GM18951 (cell line): Measurements from ENCODE around the gene PRKCZ.

Experiments used
- POLR2A ChIP-seq: IDR thresholded peaks from 4 replicates; pipeline ENCODE4 v1.6.1; 2011; ENCODE audit warnings: mild to moderate bottlenecking; ENCODE audit not compliant: insufficient read length, insufficient read depth; ENCODE audit errors: extremely low read depth
- in situ Hi-C: fragments of 300-500 bp; cut with MboI; formaldehyde crosslinking; loops from one replicate; pipeline ENCODE4 v1.12.0; 2022; ENCODE audit warnings: low sequenced_read_pairs, mixed read lengths, inconsistent platforms; ENCODE audit not compliant: unreplicated experiment

The PRKCZ gene

DNA sequence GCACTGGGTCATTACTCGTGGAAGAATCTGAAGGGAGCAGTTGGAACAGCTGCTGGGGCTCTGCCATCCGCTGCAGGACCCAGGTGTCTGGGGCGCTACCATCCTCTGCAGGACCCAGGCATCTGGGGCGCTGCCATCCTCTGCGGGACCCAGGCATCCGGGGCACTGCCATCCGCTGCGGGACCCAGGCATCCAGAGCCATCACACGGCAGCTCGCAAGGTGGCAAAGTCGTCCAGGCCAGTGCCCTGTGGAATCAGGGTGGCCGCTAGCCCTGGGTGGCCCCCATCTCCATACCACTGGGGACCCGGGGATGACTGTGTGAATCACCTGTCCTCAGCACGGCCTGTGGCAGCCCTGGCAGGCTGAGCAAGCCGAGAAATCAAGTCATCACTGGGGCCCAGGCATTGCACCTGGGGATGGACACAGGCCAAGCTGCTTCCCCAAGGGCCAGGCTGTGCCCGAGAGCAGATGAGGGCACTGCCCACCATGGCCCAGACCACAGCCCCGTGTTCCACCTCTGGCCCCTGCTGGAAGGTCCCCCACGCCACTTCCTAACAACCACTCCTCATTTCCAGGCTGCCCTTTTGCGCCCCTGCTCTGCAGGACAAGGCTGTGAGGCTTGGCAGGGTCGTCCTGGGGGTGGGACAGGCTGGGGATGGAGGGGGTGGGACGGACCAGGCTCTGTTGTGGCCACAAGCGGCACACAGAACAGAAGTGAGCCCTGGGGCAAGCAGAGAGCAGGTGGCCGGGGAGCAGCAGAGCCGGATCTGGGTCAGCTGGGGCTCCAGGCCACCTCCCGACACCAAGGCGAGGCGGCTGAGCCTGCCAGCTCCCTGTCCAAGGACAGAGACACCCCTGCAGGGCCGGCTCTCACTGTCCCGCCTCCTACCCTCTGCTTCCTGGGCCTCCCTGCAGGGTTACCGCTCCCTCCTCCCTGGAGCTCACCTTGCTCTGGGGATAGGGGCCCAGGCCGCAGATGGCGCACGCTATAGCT lies 18.4 kb upstream of the PRKCZ start:
- TF ChIP-seq POLR2A, result no peak
- in situ Hi-C loops, result no loop called here

DNA sequence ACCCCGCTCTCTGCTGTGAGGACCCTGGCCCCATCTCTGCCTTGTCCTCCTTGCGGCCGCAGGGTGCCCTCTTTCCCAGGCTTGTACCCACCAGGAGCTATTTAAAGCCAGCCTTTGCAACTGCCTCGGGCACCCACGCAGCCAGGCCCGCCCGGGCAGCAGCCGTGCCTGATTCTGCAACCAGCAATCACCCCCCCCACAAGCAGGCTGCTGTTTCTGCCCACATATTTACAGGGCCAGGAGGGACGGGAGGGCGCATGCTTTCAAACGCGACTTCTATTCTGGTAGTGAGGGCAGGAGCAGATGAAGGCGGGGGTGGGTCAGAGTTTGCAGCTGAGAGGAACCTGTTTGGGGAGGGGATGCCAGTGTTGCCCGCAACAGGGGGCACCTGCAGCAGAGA lies 17.5 kb upstream of the PRKCZ start:
- in situ Hi-C loops, result no loop called here
- no peak for TF ChIP-seq POLR2A

DNA sequence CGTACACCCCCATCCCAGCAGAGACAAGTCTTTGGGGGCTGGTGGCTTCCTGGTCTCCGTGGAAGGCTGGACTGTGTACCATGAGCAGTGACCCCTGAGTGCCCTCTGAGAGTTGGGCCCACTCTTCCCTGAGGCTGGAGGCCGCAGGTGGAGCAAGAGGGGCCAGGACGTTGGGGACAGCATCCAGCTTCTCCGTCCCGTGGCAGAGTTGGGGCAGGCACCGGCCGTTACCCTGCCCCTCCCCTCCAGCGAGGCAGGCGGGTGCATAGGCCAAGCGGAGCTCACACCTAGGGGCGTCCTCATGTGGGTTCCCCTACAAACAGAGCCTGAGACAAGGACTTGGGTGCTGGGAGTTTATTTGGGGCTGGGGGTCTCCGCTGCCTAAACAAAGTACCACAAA lies 17.0 kb upstream of the PRKCZ start:
- TF ChIP-seq POLR2A, result no peak
- in situ Hi-C loops, result no loop called here

DNA sequence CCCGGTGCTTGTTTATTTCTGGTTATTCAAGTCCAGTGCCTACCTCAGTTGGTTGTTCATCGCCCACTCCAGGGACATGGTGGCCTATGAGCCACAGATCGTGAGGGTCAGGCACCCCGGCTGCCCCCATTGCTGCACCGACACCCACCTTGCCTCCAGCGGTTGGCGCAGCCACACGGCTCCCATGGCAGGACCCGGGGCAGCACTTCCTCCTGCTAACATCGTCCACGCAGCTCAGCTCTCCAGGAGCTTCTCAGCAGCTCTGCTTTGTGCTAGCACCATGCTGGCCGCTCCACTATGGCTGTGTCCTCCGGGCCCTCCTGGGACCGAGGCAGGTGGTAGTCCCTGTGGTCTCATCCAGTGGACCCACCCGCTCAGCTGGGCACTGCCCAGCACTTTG lies 13.9 kb upstream of the PRKCZ start:
- TF ChIP-seq POLR2A, result no peak
- in situ Hi-C loops, result no loop called here

DNA sequence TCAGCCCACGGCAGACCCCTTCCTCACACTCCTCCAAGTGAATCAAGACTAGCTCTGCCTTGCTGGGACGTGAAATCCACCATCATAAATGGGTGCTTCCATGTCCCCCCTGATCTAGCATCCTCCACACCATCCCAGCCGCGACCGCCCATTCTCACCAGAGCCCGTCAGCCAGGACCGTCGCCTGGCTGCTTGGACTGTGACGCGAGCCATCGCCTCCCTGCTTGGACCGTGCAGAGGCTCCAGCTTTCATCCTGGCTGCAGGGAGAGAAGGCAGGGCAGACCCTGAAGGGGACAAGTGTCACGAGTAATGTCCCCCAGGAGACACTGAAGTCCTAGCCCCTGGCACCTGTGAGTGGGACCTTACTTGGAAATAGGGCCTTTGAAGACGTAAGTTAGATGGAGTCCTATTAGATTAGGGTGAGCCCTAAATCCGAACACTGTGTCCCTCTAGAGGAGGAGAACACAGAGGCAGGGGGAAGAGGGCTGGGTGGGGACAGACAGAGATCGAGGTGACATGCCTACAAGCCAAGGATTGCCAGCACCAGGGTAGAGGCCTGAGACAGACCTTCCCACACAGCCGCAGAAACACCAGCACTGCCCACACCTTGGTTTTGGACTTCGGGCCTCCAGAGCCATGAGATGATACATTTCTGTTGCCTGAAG lies 12.8 kb upstream of the PRKCZ start:
- TF ChIP-seq POLR2A, result no peak
- in situ Hi-C loops, result no loop called here

DNA sequence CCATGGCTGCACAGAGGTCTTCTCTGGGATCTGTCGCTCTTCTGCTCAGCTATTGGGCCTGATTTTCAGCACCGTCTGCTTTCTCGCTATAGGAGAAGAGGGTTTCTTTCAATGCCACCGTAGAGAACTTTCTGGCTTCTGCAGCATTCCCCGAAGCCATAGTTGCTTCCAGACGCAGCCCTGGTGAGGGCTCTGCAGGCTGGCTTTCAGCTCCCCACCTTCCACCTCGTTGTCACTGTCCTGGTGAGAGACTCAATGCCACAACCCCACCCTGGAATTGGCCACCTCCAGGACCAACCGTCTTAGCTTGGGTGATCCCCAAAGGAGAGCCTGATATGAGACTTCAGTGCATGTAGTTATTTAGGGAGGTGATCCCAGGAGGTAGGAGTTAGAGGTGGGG lies 12.0 kb upstream of the PRKCZ start:
- in situ Hi-C loops, result no loop called here
- no peak for TF ChIP-seq POLR2A

DNA sequence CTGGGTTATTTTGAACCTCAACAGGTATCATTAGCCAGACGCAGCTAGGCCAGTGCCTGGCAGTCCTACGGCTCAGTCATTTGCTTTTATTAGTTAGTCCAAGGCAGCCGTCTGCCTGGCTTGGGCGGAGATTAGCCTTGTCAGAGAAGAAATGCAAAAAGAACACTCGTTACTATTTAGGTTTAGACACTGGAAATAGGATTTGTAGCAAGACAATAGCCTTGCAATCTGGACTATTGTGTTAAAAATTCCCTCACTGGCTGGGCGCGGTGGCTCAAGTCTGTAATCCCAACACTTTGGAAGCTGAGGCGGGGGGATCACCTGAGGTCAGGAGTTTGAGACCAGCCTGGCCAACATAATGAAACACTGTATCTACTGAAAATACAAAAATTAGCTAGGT lies 11.0 kb upstream of the PRKCZ start:
- TF ChIP-seq POLR2A, result no peak
- in situ Hi-C loops, result no loop called here

DNA sequence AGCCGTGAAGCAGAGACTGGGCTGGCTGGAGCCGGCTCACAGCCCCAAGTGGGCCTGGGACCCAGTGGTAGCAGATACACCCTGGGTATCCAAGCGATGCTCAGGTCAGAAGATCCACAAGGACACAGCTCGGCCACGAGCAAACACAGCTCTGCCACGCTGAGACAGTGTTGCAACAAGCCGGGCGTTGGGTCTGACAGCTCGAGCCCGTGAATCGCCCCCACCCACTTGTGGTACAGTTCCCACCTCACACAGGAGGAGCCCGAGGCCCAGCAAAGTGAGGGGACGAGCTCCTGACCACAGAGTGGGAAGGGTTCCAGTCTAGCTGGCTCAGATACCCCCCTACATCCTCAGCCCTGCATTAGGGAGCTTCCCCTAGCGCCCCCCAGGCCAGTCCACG lies 8.9 kb upstream of the PRKCZ start:
- no peak for TF ChIP-seq POLR2A
- in situ Hi-C loops, result no loop called here

DNA sequence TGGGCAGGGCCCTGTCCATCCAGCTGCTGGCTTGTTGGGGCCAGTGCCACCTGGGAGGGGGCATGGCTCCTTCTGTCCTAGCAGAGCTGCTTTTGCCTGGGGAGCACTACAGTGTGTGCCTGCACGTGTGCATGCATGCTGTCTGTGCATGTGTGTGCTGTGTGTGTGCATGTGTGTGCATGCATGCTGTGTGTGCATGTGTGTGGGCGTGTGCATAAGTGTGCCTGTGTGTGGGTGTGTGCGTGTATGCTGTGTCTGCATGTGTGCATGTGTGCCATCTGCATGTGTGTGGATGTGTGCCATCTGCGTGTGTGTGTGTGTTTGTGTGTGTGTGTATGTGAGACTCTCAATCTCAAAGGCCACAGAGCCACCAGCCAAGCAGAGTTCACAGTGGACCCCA lies 8.3 kb upstream of the PRKCZ start:
- no peak for TF ChIP-seq POLR2A
- in situ Hi-C loops, result no loop called here

DNA sequence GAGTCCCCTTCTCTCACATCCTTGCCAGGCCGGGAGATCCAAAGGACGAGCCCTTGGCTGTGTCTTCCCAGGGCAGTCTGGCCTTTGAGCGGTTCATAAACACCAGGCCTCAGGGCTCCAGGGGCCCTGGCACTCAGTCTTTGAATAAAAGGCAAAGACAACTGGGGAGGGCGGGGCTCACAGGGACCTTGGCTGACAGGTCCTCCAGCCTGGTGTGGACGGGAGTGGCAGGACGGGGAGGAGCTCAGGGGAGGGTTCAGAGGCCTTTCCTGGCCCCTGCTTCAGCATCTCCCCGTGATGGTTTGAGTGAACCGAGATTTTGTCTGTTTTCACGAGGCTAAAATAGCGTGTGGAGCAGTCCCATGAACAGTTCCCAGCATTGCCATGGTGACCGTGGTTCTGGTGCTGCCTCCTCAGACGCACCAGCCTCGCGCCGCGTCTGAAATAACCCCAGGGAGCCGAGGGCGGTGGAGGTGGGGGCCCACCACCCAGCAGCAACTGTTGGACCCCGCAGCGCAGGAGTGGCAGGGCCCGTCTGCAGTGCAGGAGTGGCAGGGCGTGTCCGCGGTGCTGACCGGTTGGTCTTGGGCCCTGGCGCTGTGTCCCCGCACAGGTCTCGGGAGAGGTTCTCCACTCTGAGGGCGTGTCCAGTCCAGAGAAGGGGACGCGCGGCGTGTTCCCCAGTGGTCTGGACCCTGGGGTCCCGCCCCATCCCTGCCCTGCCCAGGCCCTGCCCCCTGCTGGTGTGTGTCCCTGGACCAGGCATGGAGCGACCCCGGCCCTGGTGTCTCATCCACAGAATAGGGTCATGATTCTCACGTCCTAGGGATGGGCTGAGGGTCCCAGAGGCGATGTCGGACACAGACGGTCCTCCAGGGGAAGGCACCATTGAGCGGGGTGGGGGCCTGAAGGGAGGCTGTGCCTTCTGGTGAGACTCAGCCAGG lies 7.1 kb upstream of the PRKCZ start:
- in situ Hi-C loops, result no loop called here
- no peak for TF ChIP-seq POLR2A

DNA sequence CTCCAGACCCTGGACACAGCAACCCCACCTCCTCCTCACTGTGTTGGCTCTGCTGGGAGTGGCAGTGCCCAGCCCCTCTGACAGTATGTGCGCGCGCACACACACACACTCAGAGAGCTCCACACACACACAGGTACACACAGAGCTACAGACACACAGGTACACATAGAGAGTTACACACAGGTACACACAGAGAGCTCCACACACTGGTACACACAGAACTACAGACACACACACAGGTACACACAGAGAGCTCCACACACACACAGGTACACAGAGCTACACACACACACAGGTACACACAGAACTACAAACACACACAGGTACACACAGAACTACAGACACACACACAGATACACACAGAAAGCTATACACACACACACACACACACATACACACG lies 6.3 kb upstream of the PRKCZ start:
- in situ Hi-C loops, result no loop called here
- TF ChIP-seq POLR2A, result no peak

DNA sequence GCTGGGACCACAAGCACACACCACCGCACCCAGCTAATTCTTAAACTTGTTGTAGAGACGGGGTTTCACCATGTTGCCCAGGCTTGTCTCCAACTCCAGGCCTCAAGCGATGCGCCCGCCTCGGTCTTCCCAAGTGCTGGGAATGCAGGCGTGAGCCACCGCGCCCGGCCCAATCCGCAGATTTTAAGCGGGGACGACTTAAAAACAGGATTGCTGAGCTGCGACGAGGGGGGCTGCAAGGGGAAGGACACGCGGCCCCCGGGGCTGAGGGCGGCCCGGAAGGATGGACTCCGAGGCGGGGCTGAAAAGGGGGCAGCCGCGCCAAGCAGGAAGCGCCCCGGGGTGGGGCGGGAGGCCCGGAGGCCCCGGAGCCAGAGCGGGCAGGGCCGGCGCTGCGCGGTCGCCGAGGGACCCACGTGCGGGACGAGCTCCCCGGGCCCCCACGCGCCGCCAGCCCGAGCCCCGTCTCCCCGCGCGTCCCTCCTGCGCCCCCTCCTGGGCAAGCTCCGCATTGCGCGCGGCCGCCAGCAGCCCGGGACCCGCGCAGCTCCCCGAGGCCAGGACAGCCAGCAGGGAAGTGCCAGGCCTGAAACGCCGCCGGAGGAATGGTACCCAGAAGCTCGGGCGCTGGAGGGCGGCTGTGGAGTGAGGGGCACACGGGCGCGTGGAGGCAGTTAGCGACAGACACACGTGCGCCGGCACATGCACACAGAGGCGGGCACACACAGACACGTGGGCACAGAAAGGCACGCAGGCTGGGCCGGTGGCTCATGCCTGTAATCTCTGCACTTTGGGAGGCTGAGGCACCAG lies 5.5 kb upstream of the PRKCZ start:
- in situ Hi-C loops, result no loop called here
- TF ChIP-seq POLR2A, result no peak

DNA sequence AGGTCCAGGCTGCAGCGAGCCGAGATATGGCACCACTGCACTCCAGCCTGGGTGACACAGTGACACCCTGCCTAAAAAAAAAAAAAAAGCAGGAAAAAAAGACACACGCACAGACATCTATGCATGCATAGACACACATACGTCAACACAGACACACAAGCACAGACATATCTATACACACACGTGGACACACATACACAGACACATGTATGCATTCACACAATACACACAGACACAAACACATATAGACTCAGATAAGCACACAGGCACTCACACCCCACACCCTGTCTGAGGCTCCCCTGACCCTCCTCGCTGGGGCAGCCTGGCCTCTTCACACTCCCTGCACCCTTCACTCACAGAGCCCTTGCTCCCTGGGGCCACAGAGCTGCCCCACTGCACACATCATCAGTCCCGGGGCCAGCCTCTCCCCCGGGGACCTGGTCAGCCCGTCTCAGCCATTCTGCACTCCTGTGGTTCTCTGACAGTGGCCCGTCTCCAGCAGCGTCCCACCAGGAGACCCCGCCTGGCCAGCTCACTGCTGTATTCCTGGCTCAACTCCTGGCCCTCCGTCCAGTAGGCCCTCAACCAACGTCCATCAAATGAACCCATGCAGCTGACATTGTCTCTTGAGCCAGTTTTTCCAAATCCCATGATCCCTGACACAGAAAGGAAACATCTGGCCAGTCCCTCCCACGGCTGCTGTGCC lies 4.6 kb upstream of the PRKCZ start:
- TF ChIP-seq POLR2A, result no peak
- in situ Hi-C loops, result no loop called here
